HCT116 (cell line): Measurements from ENCODE around the gene HSPB7.

ENCODE experiments used
- EZH2 ChIP-seq: fragments of 200-600 bp; sonication (generic); IDR thresholded peaks from 2 replicates; pipeline ENCODE4 v1.6.1; 2017; ENCODE audit warnings: antibody characterized with exemption, mixed run types
- POLR2AphosphoS5 ChIP-seq: IDR thresholded peaks from 2 replicates; pipeline ENCODE4 v1.6.1; 2011; ENCODE audit warnings: mild to moderate bottlenecking, low read depth, low read length, moderate library complexity
- RAD21 ChIP-seq: IDR thresholded peaks from 2 replicates; pipeline ENCODE4 v1.6.1; 2012; ENCODE audit warnings: low read depth, mild to moderate bottlenecking
- SP1 ChIP-seq: IDR thresholded peaks from 2 replicates; pipeline ENCODE4 v1.6.1; 2012; ENCODE audit warnings: low read depth
- TCF7L2 ChIP-seq: IDR thresholded peaks from 2 replicates; pipeline ENCODE4 v1.7.0; 2011; ENCODE audit warnings: borderline replicate concordance, inconsistent platforms; ENCODE audit not compliant: insufficient read depth, insufficient read length; ENCODE audit errors: extremely low read depth
- YY1 ChIP-seq: IDR thresholded peaks from 2 replicates; pipeline ENCODE4 v1.6.1; 2011; ENCODE audit warnings: low read length, low read depth, moderate library complexity, mild to moderate bottlenecking; ENCODE audit not compliant: insufficient replicate concordance; ENCODE audit errors: extremely low read depth
- TF ChIP-seq, protein P1 (sequence below), 3 experiments: fragments of 200-600 bp in 1 of 3; sonication (generic) in 1 of 3; IDR thresholded peaks in 2 of 3; conservative IDR thresholded peaks in 1 of 3; 2 replicates each; pipeline ENCODE4 v1.5.1; 2012 to 2017; ENCODE audit warnings: low read depth in 2 of 3, low read length in 2 of 3, antibody characterized with exemption in 1 of 3, borderline replicate concordance in 1 of 3, control low read depth in 1 of 3, mild to moderate bottlenecking in 1 of 3, mixed read lengths in 1 of 3, mixed run types in 1 of 3, moderate library complexity in 1 of 3; ENCODE audit not compliant: insufficient read depth in 1 of 3

DNA sequence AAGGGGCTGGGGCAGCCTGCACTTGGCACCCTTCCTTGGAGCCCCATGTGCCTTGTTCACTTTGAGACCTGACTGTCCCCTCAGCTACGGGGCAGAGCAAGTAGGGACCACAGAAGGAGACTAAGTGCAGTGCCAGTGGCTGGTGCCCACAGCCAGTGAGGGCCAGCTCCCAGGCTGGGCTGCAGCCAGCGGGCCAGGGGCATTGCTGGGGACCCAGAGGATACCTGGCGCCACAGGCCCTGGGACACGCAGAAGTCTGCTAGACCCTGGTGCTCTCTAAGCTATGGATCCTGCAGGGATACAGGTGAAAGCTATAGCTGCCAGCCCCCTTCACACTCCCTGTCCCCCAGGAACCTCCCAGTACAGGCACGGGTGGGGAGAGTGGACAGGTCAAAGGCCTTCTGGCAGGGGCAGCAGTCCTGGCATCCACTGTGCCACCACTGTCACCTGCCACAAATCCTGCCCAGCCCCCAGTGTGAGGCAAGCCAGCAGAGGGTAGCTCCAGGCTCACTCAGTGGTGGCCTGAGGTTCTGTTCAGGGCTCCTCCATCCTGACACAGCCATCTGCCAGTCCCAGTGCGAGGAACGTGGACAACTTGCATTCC is 5.3 kb upstream of the HSPB7 start:
- TF ChIP-seq EZH2 (no peak), POLR2AphosphoS5 (no peak), RAD21 (no peak), TCF7L2 (no peak), YY1 (no peak), SP1 (no peak)
- TF ChIP-seq, protein P1, sequence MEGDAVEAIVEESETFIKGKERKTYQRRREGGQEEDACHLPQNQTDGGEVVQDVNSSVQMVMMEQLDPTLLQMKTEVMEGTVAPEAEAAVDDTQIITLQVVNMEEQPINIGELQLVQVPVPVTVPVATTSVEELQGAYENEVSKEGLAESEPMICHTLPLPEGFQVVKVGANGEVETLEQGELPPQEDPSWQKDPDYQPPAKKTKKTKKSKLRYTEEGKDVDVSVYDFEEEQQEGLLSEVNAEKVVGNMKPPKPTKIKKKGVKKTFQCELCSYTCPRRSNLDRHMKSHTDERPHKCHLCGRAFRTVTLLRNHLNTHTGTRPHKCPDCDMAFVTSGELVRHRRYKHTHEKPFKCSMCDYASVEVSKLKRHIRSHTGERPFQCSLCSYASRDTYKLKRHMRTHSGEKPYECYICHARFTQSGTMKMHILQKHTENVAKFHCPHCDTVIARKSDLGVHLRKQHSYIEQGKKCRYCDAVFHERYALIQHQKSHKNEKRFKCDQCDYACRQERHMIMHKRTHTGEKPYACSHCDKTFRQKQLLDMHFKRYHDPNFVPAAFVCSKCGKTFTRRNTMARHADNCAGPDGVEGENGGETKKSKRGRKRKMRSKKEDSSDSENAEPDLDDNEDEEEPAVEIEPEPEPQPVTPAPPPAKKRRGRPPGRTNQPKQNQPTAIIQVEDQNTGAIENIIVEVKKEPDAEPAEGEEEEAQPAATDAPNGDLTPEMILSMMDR (IDR thresholded peaks at IDR 0.05 in 2 of 3, conservative IDR thresholded peaks at IDR 0.05 in 1 of 3; ENCODE audit: borderline replicate concordance in 1 of 3, insufficient read depth in 1 of 3, low read depth in 2 of 3, low read length in 2 of 3), result no peak
